ENCODE measurements around the gene OSBPL6.

OSBPL6 gene

DNA sequence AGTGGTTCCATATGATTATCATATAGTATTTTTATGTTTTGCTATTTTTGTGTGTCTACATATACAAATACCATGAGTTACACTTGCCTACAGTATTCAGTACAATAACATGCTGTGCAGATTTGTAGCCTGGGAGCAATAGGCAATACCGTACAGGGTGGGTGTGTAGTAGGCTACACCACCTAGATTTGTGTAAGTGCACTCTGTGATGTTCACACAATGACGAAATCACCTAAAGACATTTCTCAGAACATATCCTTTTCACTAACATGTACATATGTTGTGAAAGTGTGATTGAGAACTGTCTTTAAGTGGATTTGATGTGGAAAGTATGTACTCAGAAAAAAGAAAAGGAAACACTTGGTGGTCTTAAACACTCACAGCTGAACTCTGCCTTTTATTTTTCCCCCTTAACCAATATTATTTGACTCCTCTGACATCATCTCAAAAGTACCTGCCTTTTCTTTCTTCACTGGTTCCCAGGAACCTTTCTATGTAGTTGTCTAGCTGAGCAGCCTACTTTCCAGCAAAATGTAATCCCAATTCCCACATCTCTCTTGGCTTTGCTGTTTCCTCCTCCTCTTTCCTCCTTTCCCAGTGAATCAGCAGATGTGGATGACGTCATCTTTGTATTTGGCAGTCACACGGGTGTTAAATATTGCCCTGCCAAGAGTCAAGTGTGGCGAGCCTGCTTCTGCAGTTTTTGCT is 47.7 kb downstream of the OSBPL6 start:
- FAIRE-seq: no peak

DNA sequence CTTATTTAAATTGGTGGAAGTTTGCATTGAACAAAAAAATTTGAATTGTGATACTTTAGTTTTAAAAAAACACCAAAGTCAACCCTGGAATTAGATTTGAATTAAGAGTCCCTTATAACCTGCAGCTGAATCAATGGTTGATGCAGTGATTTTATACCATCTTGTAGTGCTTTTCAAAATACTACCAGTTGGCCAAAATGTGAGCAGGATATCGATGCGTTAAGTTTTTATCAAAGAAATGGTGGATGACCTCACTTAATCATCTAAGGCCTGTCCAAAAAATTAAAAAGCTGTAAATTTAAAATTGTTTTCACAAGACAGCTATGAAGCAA is 48.2 kb downstream of the OSBPL6 start:
- no peak for FAIRE-seq

DNA sequence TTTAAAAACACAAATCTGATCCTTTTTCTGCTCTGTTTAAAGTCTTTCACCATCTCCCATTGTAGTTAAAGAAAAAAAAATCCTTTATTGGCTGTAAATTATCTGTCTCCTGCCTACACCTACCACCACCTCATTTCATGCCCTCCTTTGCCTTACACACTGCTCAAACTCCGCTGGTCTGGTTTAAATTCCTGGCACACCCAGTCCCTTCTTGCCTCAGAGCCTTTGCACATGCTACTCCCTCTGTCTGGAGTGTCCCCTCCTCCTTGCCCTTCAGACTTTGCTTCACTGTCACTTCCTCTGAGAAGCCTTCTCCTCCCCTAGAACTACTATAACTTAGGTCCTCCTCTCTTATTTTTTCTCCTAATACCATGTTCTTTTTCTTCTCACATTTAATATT is 49.6 kb downstream of the OSBPL6 start:
- no peak for FAIRE-seq

DNA sequence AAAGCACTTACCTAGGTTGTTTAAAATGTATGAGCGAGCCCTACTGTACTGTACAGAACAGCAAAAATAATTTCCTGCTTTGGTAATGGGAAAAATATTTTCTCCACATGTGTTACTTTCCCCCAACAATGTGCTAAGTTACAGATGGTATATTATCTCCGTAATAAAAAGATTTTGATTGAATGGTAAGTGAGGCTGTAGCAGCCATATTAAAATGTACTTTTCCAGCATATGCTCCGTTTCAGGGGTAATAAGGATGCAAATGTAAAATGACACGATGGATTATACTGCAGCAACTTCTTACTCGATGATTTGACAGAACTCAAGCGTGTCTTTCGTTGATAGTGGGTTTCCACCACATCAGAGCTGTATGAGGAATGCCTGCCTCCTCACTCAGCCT is 50.5 kb downstream of the OSBPL6 start:
- FAIRE-seq: no peak

DNA sequence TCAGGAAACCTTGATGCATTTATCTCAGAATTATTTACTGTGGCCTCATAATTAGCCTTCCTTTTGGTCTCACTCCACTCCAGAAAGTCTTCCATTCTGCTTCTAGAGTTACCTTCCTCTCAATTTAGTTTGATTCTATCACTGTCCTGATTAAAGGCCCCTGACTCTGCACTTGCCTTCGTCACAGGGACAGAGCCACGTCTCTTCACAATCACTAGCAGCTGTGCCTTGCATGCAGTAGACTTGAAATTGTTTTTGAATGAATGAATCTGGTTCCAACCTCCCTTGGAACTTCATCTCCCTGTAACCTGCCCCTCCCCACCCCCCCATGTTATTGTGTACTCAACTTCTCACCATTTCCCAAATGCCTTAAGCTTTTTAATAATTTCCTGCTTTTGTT is 52.4 kb downstream of the OSBPL6 start:
- no peak for FAIRE-seq

DNA sequence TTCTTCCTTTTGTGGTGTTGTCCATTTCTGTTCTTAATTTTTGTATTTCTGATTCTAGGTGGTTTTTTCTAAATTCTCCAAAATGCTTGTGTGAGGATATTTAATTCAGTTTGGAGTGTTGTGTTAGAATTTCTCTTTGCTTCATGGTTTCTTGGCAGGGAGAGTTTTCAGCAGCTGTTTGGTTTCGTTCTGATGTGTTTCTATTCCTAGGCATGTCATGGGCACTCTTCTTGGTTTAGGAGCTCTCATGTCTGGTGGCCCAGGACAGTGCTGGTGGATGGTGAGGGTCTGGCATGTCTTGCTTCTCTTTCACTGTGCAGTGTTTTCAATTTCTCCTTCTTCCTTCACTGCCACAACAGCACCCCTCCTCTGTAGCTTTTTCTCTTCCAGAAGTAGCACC is 52.9 kb downstream of the OSBPL6 start:
- FAIRE-seq: no peak

DNA sequence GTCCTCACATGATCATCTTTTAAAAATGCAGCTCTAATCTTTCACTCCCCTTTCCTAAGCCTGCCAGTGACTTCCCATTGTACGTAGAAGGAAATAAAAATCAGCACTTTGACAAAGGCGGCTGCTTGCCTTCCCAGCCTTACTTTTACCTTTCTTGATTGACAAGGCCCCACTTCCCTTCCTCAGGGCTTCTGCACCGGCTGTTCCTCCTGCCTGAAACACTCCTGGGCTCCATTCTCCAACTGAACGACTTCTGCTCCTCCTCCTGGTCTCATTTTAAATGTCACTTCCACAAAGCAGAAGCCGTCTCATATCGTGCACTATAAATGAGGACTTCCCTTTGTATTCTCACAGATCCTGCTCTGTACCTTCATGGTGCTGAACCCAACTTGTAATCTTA is 56.1 kb downstream of the OSBPL6 start:
- no peak for FAIRE-seq

DNA sequence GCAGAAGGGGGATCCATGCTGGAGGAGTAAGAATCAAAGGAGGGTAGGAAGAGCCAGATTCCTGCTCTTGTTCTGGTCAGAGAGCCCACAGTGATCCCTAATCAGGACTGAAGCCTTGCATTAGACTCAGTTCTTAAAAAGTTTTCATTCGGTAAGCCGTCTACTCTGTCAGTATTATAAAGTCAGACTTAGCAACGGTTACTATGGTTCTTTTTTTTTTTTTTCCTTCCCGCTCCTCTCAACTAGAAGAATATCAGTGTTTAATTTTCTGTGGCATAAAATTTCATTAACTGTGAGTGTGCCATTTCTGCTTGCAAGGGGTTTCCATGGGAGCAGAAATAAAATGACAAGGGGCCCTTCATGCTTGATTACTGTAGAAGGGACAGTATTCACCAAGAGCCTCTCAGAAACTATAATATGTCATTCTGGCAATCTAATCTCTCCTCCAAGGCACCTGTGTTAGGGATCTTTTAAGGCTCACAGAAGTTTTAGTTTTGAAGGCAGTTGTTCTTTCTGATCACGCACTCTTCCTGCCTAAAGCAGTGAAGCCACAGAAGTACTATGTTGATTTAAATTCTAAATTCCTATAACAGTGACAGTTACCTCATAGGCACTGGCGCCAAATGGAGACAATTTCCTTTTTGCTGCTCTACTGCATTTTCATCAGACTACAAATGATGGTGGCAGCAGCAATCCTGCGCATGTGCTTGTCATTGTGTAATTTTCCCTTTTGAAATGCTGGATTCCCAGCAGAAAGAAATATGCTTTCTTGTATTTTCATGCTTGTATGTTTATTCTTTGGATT is 57.0 kb downstream of the OSBPL6 start:
- no peak for FAIRE-seq

DNA sequence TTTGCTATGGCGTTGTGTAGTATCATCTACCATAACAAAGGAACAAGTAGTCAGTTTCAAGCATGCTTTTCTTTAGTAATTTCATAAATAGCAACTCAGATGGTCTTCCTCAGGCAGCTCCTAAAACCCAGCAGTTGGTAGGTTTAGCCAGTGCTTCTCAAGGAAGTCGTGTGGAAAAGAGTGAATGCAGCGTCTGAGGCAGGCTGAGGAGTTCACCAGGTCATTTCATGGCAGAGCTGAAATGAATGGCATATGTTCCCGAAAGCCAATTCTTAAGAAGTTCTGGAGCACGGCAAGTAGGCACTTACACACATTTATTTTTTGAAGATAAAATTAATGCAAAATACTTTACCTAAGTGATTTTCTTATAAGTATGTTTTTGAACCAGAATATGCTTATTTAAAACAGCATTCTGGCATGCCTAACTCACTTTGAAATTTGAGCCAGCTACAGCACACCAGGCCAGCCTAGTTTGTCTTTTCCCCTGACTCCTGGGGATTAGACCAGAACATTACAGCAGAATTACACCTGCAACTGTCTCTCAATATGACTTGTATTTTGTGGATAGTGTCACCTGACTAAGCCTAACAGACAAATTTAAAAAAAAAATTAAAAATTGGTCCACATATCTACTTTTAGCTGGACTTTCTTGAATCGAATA is 62.2 kb downstream of the OSBPL6 start:
- no peak for FAIRE-seq

DNA sequence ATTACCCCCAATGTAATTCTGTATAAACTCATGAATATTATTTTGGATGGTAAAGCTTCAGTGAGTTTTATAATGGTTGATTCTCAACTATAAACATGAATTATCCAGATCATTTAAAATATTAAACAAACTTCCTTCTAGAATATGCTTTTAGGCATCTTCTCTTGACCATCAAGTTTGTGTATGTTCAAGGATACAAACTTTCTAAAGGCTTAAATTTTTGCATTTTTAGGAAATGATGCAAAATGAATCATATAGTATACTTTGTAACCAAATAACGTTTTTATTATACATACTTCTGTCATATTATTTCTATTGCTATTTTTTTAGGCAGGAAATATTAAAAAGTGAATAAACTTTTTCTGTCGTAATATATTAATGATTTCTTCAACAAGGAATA is 62.8 kb downstream of the OSBPL6 start:
- FAIRE-seq: no peak

DNA sequence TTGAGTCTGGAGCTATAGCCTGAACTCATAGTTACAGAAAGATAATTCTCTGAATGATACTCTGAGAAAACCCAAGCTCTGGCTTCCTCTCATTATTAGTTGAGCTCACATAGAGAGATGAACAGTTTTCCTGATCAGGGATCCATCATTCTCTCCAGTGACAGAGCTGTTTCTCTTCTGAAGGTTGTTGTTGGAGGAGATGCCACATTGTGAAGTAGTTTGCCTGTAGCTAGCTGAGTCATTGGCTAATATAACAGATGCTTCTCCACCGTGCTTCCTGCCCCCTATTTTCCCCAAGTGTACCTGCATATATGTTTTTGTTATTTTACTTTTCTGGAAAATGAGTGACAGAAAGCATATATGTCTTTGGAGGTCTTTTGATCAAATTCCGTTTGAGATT is 64.6 kb downstream of the OSBPL6 start:
- no peak for FAIRE-seq

DNA sequence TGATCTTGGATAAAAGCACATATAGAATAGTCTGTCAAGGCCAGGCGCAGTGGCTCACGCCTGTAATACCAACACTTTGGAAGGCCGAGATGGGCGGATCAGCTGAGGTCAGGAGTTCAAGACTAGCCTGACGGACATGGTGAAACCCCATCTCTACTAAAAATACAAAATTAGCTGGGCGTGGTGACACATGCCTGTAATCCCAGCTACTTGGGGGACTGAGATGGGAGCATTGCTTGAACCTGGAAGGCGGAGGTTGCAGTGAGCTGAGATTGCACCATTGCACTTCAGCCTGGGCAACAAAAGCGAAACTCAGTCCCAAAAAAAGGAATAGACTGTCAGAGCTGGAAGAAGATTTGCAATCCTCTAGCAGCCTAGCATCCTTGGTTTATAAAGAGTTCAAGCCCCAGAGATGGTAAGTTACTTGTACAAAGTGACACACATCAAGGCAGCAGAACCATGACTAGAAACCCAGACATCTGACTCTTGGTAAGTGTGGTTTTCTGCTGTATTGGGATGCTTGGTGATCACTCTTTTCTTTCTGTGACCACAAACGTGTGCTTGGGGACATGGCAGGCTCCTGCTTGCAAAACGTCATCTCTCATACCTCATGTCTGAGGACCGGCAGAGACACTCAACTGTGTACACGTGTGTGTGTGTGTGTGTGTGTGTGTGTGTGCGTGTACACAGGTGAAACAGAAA is 69.0 kb downstream of the OSBPL6 start:
- no peak for FAIRE-seq

DNA sequence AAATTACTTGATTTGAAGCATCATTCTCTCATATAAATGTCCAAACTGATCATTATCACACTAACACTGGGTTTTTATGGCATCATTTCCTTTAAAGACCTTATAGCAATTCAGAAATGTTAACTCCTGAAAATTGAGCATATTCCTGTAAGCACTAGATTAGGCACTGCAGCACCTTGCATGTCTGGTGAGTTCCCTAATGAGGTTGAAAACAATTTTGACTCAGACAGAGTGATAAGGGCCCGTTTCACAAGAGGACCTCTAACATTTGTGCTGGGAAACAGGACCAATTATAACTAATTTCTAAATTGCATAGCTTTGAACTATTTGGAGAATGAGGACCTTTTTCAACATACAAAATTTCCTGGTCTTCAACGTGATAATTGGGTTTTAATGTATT is 69.9 kb downstream of the OSBPL6 start:
- FAIRE-seq: no peak

DNA sequence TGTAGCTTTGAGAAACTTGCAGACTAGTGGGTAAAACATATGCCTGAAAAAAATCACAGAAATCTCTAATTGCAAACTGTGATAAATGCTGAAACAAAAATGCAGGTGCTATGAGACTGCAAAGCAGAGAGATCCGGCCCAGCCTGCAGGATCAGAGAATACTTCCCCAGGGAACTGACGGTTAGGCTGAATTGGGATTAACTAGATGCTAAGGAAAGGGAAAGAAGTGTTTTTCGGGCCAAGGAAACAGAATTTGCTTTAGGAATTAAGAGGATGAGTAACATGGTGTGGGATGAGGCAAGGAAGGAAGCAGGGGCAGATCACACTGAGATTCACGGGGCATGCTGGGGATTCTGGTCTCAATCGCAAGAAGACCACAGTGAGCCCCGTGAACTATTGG is 71.5 kb downstream of the OSBPL6 start:
- no peak for FAIRE-seq

DNA sequence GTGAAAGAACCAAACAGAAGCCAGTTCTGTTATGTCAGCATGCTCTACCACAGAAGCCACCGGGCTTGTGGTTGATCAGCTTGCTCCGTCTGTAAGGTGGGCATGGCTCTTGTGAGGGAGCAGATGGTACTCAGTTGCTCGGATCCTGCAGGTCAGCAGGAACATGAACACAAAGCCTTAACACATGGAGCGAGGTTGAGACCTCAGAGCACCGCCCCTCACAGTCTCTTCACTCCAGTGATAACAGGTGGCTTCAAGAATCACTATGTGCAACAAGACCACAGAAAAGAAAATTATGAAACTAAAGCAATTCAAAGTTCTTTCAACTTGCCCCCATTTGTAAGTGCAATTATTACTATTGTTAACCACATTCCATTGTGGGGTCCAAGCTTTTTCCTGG is 72.1 kb downstream of the OSBPL6 start:
- FAIRE-seq: no peak

DNA sequence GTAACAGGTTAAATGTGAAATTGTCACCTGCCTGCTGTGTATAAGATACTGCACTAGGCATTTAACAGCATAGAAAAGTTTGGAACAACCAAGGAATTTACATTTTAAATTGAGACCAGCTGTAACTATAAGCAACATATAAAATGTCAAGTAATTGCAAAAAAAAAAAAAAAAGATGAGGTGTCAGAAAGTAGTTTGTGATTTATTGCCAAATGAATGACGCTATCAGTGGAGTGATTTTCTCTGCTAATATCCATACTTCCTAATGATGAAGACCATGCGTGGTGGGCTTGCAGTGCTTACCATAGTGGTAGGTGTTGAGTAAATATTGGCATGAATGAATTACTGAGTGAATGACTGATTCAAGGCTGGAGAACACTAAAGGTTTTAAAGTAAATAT is 73.3 kb downstream of the OSBPL6 start:
- FAIRE-seq: no peak

DNA sequence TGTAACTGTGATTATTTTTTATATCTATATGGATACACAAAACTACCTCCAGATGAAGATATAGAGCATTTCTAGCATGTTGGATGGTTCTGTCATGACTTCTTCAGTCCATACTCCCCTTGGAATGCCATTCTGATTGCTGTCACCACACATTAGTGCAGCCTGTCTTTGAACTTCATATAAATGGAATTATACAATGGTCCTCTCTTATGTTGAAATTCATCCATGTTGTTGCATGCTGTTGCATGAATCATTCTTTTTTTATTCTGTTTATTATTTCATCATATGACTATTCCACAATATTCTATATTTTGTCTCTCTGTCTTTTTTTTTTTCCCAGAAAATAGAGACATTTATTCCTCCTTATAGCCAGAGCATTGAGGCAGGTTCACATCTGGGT is 74.1 kb downstream of the OSBPL6 start:
- FAIRE-seq: no peak

DNA sequence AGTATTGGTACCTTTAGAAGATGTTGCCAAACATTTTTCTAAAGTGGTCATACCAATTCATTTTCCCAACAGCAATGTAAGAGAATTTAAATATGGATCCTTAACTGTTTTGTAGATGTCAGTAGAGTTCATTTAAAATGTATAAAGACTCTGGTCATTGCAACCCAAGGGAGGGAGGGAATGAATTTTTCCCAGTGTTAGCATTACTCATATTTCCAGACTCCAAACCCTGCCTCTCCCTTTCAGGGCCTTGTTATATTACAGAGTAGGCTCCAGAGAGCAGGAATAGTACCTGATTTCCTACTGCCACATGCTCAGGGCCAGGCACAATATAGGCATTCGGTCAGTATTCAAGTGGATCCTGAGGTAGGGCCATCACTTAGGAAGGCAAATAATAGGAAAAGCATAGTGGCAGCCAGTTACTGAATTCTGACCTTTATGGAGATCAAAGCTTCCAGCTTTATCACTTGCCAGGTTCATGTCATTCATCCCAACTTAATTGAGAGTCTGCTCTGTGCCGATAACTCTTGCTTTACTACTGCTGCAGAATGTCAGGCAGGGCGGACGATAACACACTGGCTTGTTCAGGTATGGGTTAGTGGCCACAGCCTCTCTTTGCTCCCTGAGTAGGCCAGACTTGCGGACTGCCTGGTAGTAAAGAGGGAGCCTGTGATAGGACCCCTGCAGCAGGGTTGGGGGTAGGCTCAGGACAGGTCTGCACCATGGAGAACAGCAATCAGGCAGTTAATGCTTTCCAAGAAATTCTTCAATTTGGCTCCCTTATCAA is 75.3 kb downstream of the OSBPL6 start:
- FAIRE-seq: no peak

DNA sequence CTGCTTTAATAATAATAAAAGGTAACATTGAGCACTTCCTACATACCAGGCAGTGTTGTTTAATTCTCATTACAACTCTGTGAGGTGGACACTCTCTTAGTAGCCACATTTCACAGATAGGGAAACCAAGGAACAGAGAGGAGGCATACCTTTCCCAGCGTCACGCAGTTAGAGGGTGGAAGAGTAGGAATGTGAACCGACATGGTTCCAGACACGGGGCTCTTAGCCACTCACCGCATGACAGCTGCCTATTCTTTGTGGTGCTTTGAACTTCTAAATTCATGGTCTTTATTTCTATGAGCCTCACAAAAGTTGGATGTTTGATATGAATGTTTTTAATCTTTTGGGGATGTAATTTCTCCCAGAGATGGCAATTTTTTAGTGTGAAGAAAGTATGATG is 76.0 kb downstream of the OSBPL6 start:
- FAIRE-seq: no peak

DNA sequence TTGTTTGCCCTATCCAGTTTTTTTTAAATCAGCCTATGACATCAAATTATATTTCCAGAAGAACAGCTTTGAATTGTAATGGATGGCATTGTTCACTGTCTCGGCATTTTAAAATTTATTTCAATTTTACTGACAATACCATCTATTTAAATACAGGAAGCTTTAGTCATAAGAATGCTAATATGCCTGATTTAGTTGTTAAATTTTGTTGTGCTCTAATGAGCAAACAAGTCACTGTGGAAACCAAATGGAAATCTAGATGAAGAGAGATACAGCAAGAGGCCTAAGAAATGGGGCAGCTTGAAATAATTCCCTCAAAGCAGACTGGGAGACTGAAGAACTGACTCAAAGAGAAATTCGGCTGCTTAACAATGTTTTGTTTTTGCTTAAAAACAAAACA is 76.8 kb downstream of the OSBPL6 start:
- FAIRE-seq: no peak

DNA sequence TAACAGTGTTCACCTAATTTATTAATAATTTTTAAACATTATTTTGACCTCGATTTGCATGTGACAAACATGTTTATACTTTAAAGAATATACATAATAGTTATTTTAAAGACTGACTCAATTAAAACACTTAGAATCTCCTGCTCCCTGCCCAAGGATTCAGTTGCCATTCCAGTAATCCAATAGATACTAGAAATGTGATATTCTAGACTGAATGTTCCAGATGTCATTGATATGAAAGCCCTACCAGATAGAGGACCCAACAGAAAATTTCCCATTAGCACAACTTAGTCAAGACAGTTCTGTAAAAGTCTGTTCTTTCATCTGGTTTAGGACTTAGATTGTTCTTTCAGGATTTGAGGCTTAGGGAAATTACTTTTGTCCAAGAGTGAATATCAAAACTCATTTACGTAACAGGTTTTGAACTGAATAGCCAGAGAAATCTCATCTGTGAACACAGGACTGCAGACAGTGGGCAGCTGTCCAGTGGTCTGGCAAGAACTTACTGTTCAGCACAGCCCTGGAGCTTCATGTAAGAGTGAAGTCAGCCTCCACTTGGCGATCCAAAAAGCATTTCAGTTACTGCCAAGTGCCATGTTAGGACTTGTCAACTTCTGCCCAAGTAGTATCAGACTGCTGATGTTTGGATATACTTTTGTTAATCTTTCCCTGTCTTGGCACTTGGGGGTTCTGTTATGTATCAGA is 77.5 kb downstream of the OSBPL6 start:
- FAIRE-seq: no peak

DNA sequence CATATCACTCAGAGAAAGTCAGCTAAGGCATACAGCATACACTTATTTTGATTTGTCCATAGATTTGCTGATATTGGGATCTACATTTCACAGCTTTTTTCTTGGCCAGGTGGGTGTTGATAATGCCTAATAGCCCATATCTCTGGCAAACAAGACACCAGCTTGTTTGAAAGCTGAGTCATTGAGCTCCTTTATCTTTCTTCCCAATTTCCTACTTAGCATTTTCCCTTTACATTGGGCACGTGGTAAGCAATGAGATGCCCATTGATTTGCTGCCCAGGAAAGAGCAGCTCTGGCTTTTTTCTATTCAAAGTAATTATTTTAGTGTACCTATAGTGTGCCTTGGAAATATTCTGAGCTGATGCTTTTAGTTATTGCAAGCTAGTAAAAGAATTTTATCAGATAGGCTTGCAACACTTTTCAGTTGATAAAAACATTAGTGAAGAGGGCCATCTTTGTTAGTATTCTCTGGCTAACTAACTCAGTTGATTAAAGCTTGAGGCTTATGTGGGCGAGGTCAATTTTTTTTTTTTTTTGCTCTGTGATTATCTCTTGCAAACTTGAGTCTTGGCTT is 79.6 kb downstream of the OSBPL6 start:
- no peak for FAIRE-seq

Data from colon (tissue), 2 donors.